Measurements from ENCODE around the gene IQCE. TPM values are rescaled to one million over a fixed set of nuclear protein-coding genes. Genes with fewer than 3 reads are reported as not detected.
"Not testable (repeated sequence)": the region's sequence is repeated elsewhere in the genome, so short reads cannot be mapped to it uniquely, and the experiment has no call there.

IQCE gene
- total RNA-seq, 1 experiment from 2014 or later, result 23.1 TPM

- peak; percentile 30 for DNase-seq (ENCODE audit: low spot score)
These were observed 37.4 kb upstream of the IQCE start for GRCh38 chr7:2521341-2521745.

- peak; percentile 62 for DNase-seq (ENCODE audit: low spot score)
These were observed 36.7 kb upstream of the IQCE start for GRCh38 chr7:2521952-2522591.

GRCh38 chr7:2522780-2523433 is 35.9 kb upstream of the IQCE start:
- peak; percentile 91 for DNase-seq (ENCODE audit: low spot score)

- peak; percentile 84 for DNase-seq (ENCODE audit: low spot score)
These were observed 35.3 kb upstream of the IQCE start for GRCh38 chr7:2523461-2523936.

- DNase-seq (ENCODE audit: low spot score), result peak; percentile 99
These were observed 34.6 kb upstream of the IQCE start for GRCh38 chr7:2523941-2524807.

GRCh38 chr7:2524808-2525657 is 33.7 kb upstream of the IQCE start:
- no peak for DNase-seq (ENCODE audit: low spot score)

GRCh38 chr7:2525658-2526630 is 32.8 kb upstream of the IQCE start:
- peak; percentile 40 for DNase-seq (ENCODE audit: low spot score)

- DNase-seq (ENCODE audit: low spot score), result no peak
These were observed 31.9 kb upstream of the IQCE start for GRCh38 chr7:2526659-2527504.

- peak; percentile 86 for DNase-seq (ENCODE audit: low spot score)
These were observed 31.0 kb upstream of the IQCE start for GRCh38 chr7:2527505-2528467.

GRCh38 chr7:2528481-2529095 is 30.2 kb upstream of the IQCE start:
- no peak for DNase-seq (ENCODE audit: low spot score)

- DNase-seq (ENCODE audit: low spot score), result peak; percentile 72
These were observed 29.4 kb upstream of the IQCE start for GRCh38 chr7:2529161-2530070.

- peak; percentile 70 for DNase-seq (ENCODE audit: low spot score)
These were observed 28.4 kb upstream of the IQCE start for GRCh38 chr7:2530071-2530987.

GRCh38 chr7:2530994-2531795 is 27.6 kb upstream of the IQCE start:
- DNase-seq (ENCODE audit: low spot score), result not testable (repeated sequence)

GRCh38 chr7:2531796-2532110 is 27.0 kb upstream of the IQCE start:
- not testable (repeated sequence) for DNase-seq (ENCODE audit: low spot score)

Data from HT-29 (cell line).